HepG2 (cell line): ENCODE results near the gene COL4A6. TPM values are rescaled to one million over a fixed set of nuclear protein-coding genes. Genes with fewer than 3 reads are reported as not detected.

Source experiments
- AGO1 ChIP-seq: fragments of 200-400 bp; formaldehyde crosslinking; IDR thresholded peaks from 2 replicates; pipeline ENCODE4 v1.6.1; 2017; ENCODE audit warnings: mild to moderate bottlenecking, low read depth, low read length, moderate library complexity; ENCODE audit not compliant: poor library complexity, severe bottlenecking
- BCL3 ChIP-seq: sonication (generic); formaldehyde crosslinking; IDR thresholded peaks from 2 replicates; pipeline ENCODE4 v1.5.1; 2020; ENCODE audit warnings: mild to moderate bottlenecking, missing genetic modification reagents, moderate library complexity
- CTCF ChIP-seq: sonication (generic); formaldehyde crosslinking; IDR thresholded peaks from 2 replicates; pipeline ENCODE4 v1.5.0; 2020; ENCODE audit warnings: mild to moderate bottlenecking, missing genetic modification reagents, moderate library complexity
- FOXA3 ChIP-seq: IDR thresholded peaks from 2 replicates; pipeline ENCODE4 v1.6.1; 2016; ENCODE audit warnings: missing genetic modification reagents, missing compliant biosample characterization
- HMG20B ChIP-seq: conservative IDR thresholded peaks from 2 replicates; pipeline ENCODE4 v1.6.1; 2016; ENCODE audit warnings: missing genetic modification reagents, missing compliant biosample characterization
- HNF4G ChIP-seq, 2 experiments: sonication (generic) in 1 of 2; formaldehyde crosslinking in 1 of 2; IDR thresholded peaks; 2 replicates each; pipeline versions ENCODE4 v1.4.0 to v1.6.1; 2011 to 2020; ENCODE audit warnings: borderline replicate concordance in 2 of 2, low read depth in 2 of 2, mild to moderate bottlenecking in 2 of 2, low read length in 1 of 2, missing genetic modification reagents in 1 of 2, moderate library complexity in 1 of 2
- KLF13 ChIP-seq: sonication (generic); formaldehyde crosslinking; IDR thresholded peaks from 2 replicates; pipeline ENCODE4 v1.4.0; 2020; ENCODE audit warnings: mild to moderate bottlenecking, missing genetic modification reagents
- MEF2D ChIP-seq: sonication (generic); formaldehyde crosslinking; IDR thresholded peaks from 2 replicates; pipeline ENCODE4 v1.5.1; 2020; ENCODE audit warnings: mild to moderate bottlenecking, missing genetic modification reagents
- MXD1 ChIP-seq: sonication (generic); formaldehyde crosslinking; IDR thresholded peaks from 2 replicates; pipeline ENCODE4 v1.4.0; 2020; ENCODE audit warnings: mild to moderate bottlenecking, missing genetic modification reagents
- MXI1 ChIP-seq: IDR thresholded peaks from 3 replicates; pipeline ENCODE4 v1.6.1; 2012; ENCODE audit warnings: low read depth, low read length, inconsistent platforms, borderline replicate concordance
- NFIC ChIP-seq: IDR thresholded peaks from 2 replicates; pipeline ENCODE4 v1.6.1; 2012; ENCODE audit warnings: mild to moderate bottlenecking, low read length, inconsistent platforms
- NR2F1 ChIP-seq, 2 experiments: fragments of 450-650 bp in 1 of 2; formaldehyde crosslinking in 1 of 2; IDR thresholded peaks; 2 replicates each; pipeline versions ENCODE4 v1.5.0 to v1.6.1; 2016 to 2020; ENCODE audit warnings: mild to moderate bottlenecking in 1 of 2, missing compliant biosample characterization in 1 of 2, missing genetic modification reagents in 1 of 2, moderate library complexity in 1 of 2
- PAXIP1 ChIP-seq: sonication (generic); formaldehyde crosslinking; conservative IDR thresholded peaks from 2 replicates; pipeline ENCODE4 v1.4.0; 2020; ENCODE audit warnings: mild to moderate bottlenecking, missing genetic modification reagents, moderate library complexity
- RBM39 ChIP-seq: fragments of 200-400 bp; formaldehyde crosslinking; IDR thresholded peaks from one replicate; pipeline ENCODE4 v1.6.1; 2018; ENCODE audit warnings: antibody characterized with exemption, mild to moderate bottlenecking, low read depth, low read length; ENCODE audit not compliant: poor library complexity, severe bottlenecking
- ZFP36L2 ChIP-seq: sonication (generic); formaldehyde crosslinking; IDR thresholded peaks from 2 replicates; pipeline ENCODE4 v1.4.0; 2020; ENCODE audit warnings: missing genetic modification reagents
- ZFP41 ChIP-seq: sonication (generic); formaldehyde crosslinking; IDR thresholded peaks from 2 replicates; pipeline ENCODE4 v1.4.0; 2020; ENCODE audit warnings: mild to moderate bottlenecking, missing genetic modification reagents, borderline replicate concordance
- ZKSCAN5 ChIP-seq: sonication (generic); formaldehyde crosslinking; IDR thresholded peaks from 2 replicates; pipeline ENCODE4 v1.5.1; 2020; ENCODE audit warnings: mild to moderate bottlenecking, missing genetic modification reagents
- ZNF331 ChIP-seq: sonication (generic); formaldehyde crosslinking; IDR thresholded peaks from 2 replicates; pipeline ENCODE4 v1.4.0; 2020; ENCODE audit warnings: missing genetic modification reagents
- ZNF451 ChIP-seq: sonication (generic); formaldehyde crosslinking; IDR thresholded peaks from 2 replicates; pipeline ENCODE4 v1.5.0; 2020; ENCODE audit warnings: mild to moderate bottlenecking, missing genetic modification reagents
- ZNF670 ChIP-seq: sonication (generic); formaldehyde crosslinking; IDR thresholded peaks from 2 replicates; pipeline ENCODE4 v1.8.0; 2022; ENCODE audit warnings: mild to moderate bottlenecking, missing genetic modification reagents, borderline replicate concordance
- ZNF713 ChIP-seq: sonication (generic); formaldehyde crosslinking; IDR thresholded peaks from 2 replicates; pipeline ENCODE4 v1.4.0; 2020; ENCODE audit warnings: mild to moderate bottlenecking, missing genetic modification reagents
- ZNF768 ChIP-seq: sonication (generic); formaldehyde crosslinking; IDR thresholded peaks from 2 replicates; pipeline ENCODE4 v1.4.0; 2020; ENCODE audit warnings: missing genetic modification reagents
- polyA plus RNA-seq, 8 experiments: library from polyadenylated mRNA; depleted of rRNA in 3 of 8; stranded (reverse) in 7 of 8; unstranded in 1 of 8; fragments of >200 nt; fragmentation: Illumina TruSeq in 4 of 8; extraction: Trizol in 4 of 8; gene quantifications; 2 replicates each; pipeline versions ENCODE4 v1.2.1 to v1.2.3, GENCODE V29; 2011 to 2016; ENCODE audit warnings: low read depth in 4 of 8, missing spikeins in 1 of 8, mixed read lengths in 1 of 8; ENCODE audit not compliant: insufficient read depth in 1 of 8
- total RNA-seq, 5 experiments: library from RNA; depleted of rRNA; stranded (reverse); fragments of >200 nt; fragmentation: Illumina TruSeq; extraction: Trizol; gene quantifications; 2 replicates each; pipeline ENCODE4 v1.2.3, GENCODE V29; 2016; ENCODE audit warnings: low read depth in 1 of 5

Gene COL4A6
- total and polyA plus RNA-seq, 2 of the 13 experiments (the other 11 are each of a cell fraction or from before 2014, with no cell fraction given), result 4.5 to 8.2 TPM

- TF ChIP-seq ZFP41 (CRISPR knock-in tag) (no peak), ZNF331 (CRISPR knock-in tag) (peak; percentile 51; the same call in 1 of the 2 replicates), NR2F1 (CRISPR knock-in tag; IDR thresholded peaks at IDR 0.05) (no peak), MXD1 (CRISPR knock-in tag) (no peak), KLF13 (CRISPR knock-in tag) (no peak), ZNF713 (CRISPR knock-in tag) (no peak), ZNF451 (CRISPR knock-in tag) (no peak), ZNF670 (CRISPR knock-in tag) (no peak), NFIC (no peak), RBM39 (no peak), BCL3 (no peak), HMG20B (0 out of 2 replicates have a peak, but pooled peaks have one; percentile 18), ZKSCAN5 (CRISPR knock-in tag) (no peak), ZFP36L2 (CRISPR knock-in tag) (no peak), ZNF768 (CRISPR knock-in tag) (no peak), CTCF (CRISPR knock-in tag) (peak; percentile 59), FOXA3 (peak; percentile 52), AGO1 (no peak), PAXIP1 (CRISPR knock-in tag) (peak; percentile 56; the same call in 1 of the 2 replicates), MXI1 (no peak), HNF4G (IDR thresholded peaks at IDR 0.05; ENCODE audit: borderline replicate concordance, low read depth, low read length) (0 out of 2 replicates have a peak, but pooled peaks have one; percentile 17), HNF4G (CRISPR knock-in tag; IDR thresholded peaks at IDR 0.05; ENCODE audit: borderline replicate concordance, low read depth) (no peak), MEF2D (CRISPR knock-in tag) (no peak)
Measured at GRCh38 chrX:108307132-108308085, 130.8 kb downstream of the COL4A6 start (continued).
